ENCODE data around the gene HDHD3.

The HDHD3 gene

DNA sequence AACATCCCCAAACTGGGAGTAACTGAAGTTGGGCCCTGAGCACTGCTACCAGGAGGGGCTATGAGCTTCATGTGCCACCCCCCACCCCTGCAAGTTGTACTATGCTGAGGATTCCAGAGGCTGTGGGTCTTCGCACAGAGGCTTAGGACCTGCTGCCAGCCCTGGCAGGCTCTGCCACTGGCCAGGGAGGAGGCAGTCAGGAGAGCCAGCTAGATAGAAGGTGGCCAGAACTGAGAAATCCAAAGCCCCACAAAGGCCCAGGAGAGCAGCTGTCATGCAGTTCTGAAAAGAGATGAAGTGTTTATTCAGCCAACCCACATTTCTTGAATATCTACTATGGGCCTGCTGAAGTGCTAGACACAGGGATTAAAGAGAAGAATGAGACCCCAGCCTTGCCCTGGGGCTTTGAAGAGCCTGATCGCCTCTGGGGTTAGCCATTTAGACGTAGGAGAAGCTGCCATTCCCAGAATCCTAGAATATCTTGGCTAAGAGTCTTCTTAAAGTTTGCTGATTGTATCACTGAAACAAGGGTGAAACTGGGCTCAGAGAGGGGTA is 22.9 kb upstream of the HDHD3 start:
- Histone ChIP-seq H3K36me3 (ENCODE audit: insufficient read depth) (no peaks in the 10 kb centered on the region), H2AFZ (ENCODE audit: low read depth) (no peak overlapping the region), H3K79me2 (ENCODE audit: insufficient read depth, low read depth) (no peaks in the 10 kb centered on the region), H3K4me3 (IDR thresholded peaks at IDR 0.05; ENCODE audit: insufficient read depth, low read depth, low read length) (no peak overlapping the region), H3K4me1 (ENCODE audit: low read depth, poor library complexity, severe bottlenecking) (peaks cover 15% of the 10 kb centered on the region), H3K27me3 (ENCODE audit: insufficient read depth, low read depth) (no peaks in the 10 kb centered on the region), H3K27ac (no peak overlapping the region), H3K9ac (no peak overlapping the region), H4K20me1 (ENCODE audit: insufficient read depth) (no peaks in the 10 kb centered on the region), H3K4me2 (peak overlapping the region; percentile 73; the same call in 1 of the 2 replicates)
- TF ChIP-seq, protein P1, sequence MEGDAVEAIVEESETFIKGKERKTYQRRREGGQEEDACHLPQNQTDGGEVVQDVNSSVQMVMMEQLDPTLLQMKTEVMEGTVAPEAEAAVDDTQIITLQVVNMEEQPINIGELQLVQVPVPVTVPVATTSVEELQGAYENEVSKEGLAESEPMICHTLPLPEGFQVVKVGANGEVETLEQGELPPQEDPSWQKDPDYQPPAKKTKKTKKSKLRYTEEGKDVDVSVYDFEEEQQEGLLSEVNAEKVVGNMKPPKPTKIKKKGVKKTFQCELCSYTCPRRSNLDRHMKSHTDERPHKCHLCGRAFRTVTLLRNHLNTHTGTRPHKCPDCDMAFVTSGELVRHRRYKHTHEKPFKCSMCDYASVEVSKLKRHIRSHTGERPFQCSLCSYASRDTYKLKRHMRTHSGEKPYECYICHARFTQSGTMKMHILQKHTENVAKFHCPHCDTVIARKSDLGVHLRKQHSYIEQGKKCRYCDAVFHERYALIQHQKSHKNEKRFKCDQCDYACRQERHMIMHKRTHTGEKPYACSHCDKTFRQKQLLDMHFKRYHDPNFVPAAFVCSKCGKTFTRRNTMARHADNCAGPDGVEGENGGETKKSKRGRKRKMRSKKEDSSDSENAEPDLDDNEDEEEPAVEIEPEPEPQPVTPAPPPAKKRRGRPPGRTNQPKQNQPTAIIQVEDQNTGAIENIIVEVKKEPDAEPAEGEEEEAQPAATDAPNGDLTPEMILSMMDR (conservative IDR thresholded peaks at IDR 0.05; ENCODE audit: low read depth, low read length) = no peak

DNA sequence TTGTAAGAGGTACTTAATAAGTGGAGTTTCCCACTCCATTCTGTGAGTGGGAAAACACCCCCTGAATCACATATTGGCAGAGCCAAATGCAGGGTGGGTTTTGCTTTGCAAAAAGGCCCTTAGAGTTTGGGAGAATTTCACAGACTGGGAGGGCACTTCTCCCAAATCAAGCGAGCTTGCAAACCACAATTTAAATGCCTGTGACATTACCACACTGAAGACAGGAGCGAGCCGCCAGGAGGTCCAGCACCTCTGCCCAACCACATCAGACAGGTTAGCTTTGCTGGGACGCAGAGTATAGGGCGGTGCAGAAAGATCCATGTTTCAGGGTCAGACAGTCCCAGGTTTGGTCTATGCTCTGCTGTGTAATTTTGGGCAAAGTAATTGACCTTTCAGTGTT is 22.0 kb upstream of the HDHD3 start:
- H3K79me2 ChIP-seq (ENCODE audit: insufficient read depth, low read depth) = no peaks in the 10 kb centered on the region
- H3K27ac ChIP-seq = no peak overlapping the region
- TF ChIP-seq, protein P1 (conservative IDR thresholded peaks at IDR 0.05; ENCODE audit: low read depth, low read length) = no peak
- H3K36me3 ChIP-seq (ENCODE audit: insufficient read depth) = no peaks in the 10 kb centered on the region
- H4K20me1 ChIP-seq (ENCODE audit: insufficient read depth) = no peaks in the 10 kb centered on the region
- H3K4me2 ChIP-seq = no peak overlapping the region
- H2AFZ ChIP-seq (ENCODE audit: low read depth) = no peak overlapping the region
- peaks cover 15% of the 10 kb centered on the region for H3K4me1 ChIP-seq (ENCODE audit: low read depth, poor library complexity, severe bottlenecking)
- H3K4me3 ChIP-seq (IDR thresholded peaks at IDR 0.05; ENCODE audit: insufficient read depth, low read depth, low read length) = no peak overlapping the region
- no peak overlapping the region for H3K9ac ChIP-seq
- no peaks in the 10 kb centered on the region for H3K27me3 ChIP-seq (ENCODE audit: insufficient read depth, low read depth)

DNA sequence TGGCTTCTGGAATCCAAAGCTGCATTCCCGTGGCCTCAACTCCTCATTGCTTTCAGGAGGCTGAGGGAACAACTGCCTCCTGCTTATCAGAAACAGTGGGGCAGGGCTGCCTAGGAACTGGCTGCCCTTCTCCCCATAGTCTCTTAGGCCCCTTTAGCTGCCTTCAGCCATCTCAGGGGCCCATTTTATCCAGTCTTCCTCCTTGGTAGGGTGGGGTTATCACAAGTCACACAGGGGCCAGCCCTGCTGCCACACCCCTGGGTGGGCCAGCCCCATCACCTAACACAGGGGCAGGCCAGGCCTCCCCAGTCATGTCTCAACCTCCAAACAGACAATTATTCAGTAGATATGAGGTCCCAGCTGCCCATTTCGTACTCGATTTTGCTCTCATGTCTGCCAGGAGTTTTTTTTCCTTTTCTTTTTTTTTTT is 20.4 kb upstream of the HDHD3 start:
- H3K9ac ChIP-seq = no peak overlapping the region
- H2AFZ ChIP-seq (ENCODE audit: low read depth) = no peak overlapping the region
- H4K20me1 ChIP-seq (ENCODE audit: insufficient read depth) = no peaks in the 10 kb centered on the region
- no peak overlapping the region for H3K27ac ChIP-seq
- TF ChIP-seq, protein P1 (conservative IDR thresholded peaks at IDR 0.05; ENCODE audit: low read depth, low read length) = no peak
- no peaks in the 10 kb centered on the region for H3K27me3 ChIP-seq (ENCODE audit: insufficient read depth, low read depth)
- H3K79me2 ChIP-seq (ENCODE audit: insufficient read depth, low read depth) = no peaks in the 10 kb centered on the region
- H3K4me2 ChIP-seq = no peak overlapping the region
- peaks cover 15% of the 10 kb centered on the region for H3K4me1 ChIP-seq (ENCODE audit: low read depth, poor library complexity, severe bottlenecking)
- no peak overlapping the region for H3K4me3 ChIP-seq (IDR thresholded peaks at IDR 0.05; ENCODE audit: insufficient read depth, low read depth, low read length)
- no peaks in the 10 kb centered on the region for H3K36me3 ChIP-seq (ENCODE audit: insufficient read depth)

DNA sequence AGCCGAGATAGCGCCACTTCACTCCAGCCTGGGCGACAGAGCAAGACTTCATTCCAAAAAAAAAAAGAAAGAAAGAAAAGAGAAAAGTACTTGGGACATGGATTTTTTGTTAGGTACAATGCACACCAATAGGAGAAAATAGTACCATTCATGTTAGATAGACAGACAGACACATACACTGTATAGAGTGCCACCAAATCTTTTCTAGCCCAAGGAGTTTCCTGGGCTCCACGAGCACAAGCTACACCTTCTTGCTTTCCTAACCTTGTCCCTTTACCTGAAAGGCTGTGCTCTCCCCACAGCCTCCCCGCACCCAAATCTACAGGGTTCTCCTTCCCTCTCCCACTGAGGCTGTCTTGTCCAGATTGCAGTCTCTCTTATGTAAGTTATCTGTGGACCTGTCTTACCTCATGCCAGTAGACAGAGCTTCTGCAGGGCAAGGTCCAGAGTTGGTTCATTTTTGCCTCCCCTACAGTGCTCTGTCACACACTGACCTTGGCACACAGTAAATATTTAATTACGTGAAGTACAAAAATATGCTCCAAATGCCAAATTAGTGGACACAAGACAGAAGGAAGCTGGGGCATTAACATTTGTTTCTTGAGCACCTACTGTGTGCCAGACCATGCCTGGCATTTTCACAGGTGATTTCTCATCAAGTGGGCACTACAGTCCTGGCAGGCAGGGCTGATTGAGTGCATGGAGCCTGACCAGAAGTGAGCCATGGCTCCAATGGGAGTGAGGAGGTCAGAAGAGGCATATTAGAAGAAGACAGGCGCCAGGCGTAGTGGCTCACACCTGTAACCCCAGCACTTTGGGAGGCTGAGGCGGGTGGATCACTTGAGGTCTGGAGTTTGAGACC is 18.4 kb upstream of the HDHD3 start:
- Histone ChIP-seq H3K27ac (no peak overlapping the region), H4K20me1 (ENCODE audit: insufficient read depth) (no peaks in the 10 kb centered on the region), H3K4me1 (ENCODE audit: low read depth, poor library complexity, severe bottlenecking) (peaks cover 6% of the 10 kb centered on the region), H3K36me3 (ENCODE audit: insufficient read depth) (no peaks in the 10 kb centered on the region), H2AFZ (ENCODE audit: low read depth) (no peak overlapping the region), H3K4me2 (no peak overlapping the region), H3K9ac (no peak overlapping the region), H3K4me3 (IDR thresholded peaks at IDR 0.05; ENCODE audit: insufficient read depth, low read depth, low read length) (no peak overlapping the region), H3K27me3 (ENCODE audit: insufficient read depth, low read depth) (no peaks in the 10 kb centered on the region), H3K79me2 (ENCODE audit: insufficient read depth, low read depth) (no peaks in the 10 kb centered on the region)
- TF ChIP-seq, protein P1 (conservative IDR thresholded peaks at IDR 0.05; ENCODE audit: low read depth, low read length) = no peak

All from KMS-11 (cell line).